Heart left ventricle (tissue), 13 donors: ENCODE results near the gene SLC25A1.

Source experiments
- CTCF ChIP-seq, 12 donors: fragments of 200-600 bp; sonication (generic) in 4 of 12; IDR thresholded peaks; one replicate each; pipeline versions ENCODE4 v1.5.0 to v1.8.0; 2018 to 2022; ENCODE audit warnings: antibody characterized with exemption in 12 of 12, mild to moderate bottlenecking in 5 of 12
- POLR2A ChIP-seq, 2 donors: fragments of 450-650 bp; IDR thresholded peaks; one replicate each; pipeline ENCODE4 v1.6.1; 2017; ENCODE audit warnings: antibody characterized with exemption in 2 of 2, mild to moderate bottlenecking in 2 of 2, moderate library complexity in 2 of 2
- donor health status: ischemic (EF 13 %, LVEDD 7.1; RV severe dilation, severe dysfunction).
- donor health status: DM: no; HTN: yes; CAD: no.
- donor health status: DM: no; HTN: no; CAD: no.
- donor health status: ischemic (EF 25% LVEDD 6.9; RV normal size, moderate dysfunction).
- donor health status: ischemic (EF 25% LVEDD 5.7; RV mildly dilated, moderate dysfunction).
- donor health status: ischemic (EF 35%, LVEDD 5.7; RV mildly dilated, moderate dysfunction).
- donor health status: nonischemic (EF 11% LVEDD 7.7; RV severe dilation, severe dysfunction).
- donor health status: DM: yes; HTN: yes; CAD: no.
- donor health status: PGD.
- donor health status: ischemic (EF 29% LVEDD 5.4; RV normal size, mild dysfunction).
- donor health status: nonischemic (EF 23%, LVEDD 6.1; RV moderate dilation, normal function).

- TF ChIP-seq POLR2A (IDR thresholded peaks at IDR 0.05) (no peak), CTCF (IDR thresholded peaks at IDR 0.05) (no peak)
Measured at GRCh38 chr22:19131685-19132015, 46.9 kb downstream of the SLC25A1 start.
